ENCODE results near the gene ZFP36. TPM values are rescaled to one million over a fixed set of nuclear protein-coding genes. Genes with fewer than 3 reads are reported as not detected.

ZFP36 gene
- total RNA-seq, 3 donors from 2014 or later (not counting 1 experiment from before 2014, with no cell fraction given): 1,232 to 2,074 (median 1,769) TPM

GRCh38 chr19:39401549-39402345 is 4.9 kb upstream of the ZFP36 start:
- no peaks in the 10 kb centered on the region for H3K9me3 Mint-ChIP-seq
- TF ChIP-seq CTCF (IDR thresholded peaks at IDR 0.05): no peak
- 14% methylated on average over 25 of the region's 25 CpGs for WGBS (ENCODE audit: insufficient coverage)
- intact Hi-C loops (cut with micrococcal nuclease): loop anchor here (1.0 to 2.0 kb wide), 4 partner anchors 10 to 551 kb away; partner anchors contain the start of genes MED29, PAF1, PLEKHG2 and SUPT5H
- peak overlapping the region; percentile 96 to 97 for H3K27ac Mint-ChIP-seq
- H3K9me3 ChIP-seq (ENCODE audit: control insufficient read depth, insufficient read depth, low read length): no peaks in the 10 kb centered on the region
- peak overlapping the region; percentile 95 for H3K27ac ChIP-seq (ENCODE audit: low read length)
- no peaks in the 10 kb centered on the region for H3K27me3 Mint-ChIP-seq (ENCODE audit: low read depth in 2 of 2)
- H3K36me3 Mint-ChIP-seq: no peaks in the 10 kb centered on the region
- H3K4me3 ChIP-seq (ENCODE audit: low read length): no peak overlapping the region
- peak overlapping the region; percentile 94 for H3K4me3 Mint-ChIP-seq
- ATAC-seq (peak; percentile 46 to 70 (median 59)), DNase-seq (peak; percentile 83 to 96)
- H3K27me3 ChIP-seq (ENCODE audit: control insufficient read depth, insufficient read depth, low read length): no peaks in the 10 kb centered on the region
- H3K4me1 ChIP-seq (ENCODE audit: control insufficient read depth, insufficient read depth, low read length): peaks cover 94% of the 10 kb centered on the region
- H3K36me3 ChIP-seq (ENCODE audit: control insufficient read depth, insufficient read depth, low read length): peaks cover 8% of the 10 kb centered on the region
- H3K4me1 Mint-ChIP-seq: peaks cover 58 to 78% of the 10 kb centered on the region in 2 donors

GRCh38 chr19:39402346-39403300 is 4.0 kb upstream of the ZFP36 start:
- no peaks in the 10 kb centered on the region for H3K27me3 Mint-ChIP-seq (ENCODE audit: low read depth in 2 of 2)

More at GRCh38 chr19:39402346-39403300, 4.0 kb upstream of the ZFP36 start:
- peak overlapping the region; percentile 53 for H3K4me3 ChIP-seq (ENCODE audit: low read length)
- H3K4me1 ChIP-seq (ENCODE audit: control insufficient read depth, insufficient read depth, low read length): peaks cover 86% of the 10 kb centered on the region
- DNase-seq (peak; percentile 80 to 92), ATAC-seq (peak; percentile 5 to 33 (median 19))
- Mint-ChIP-seq H3K4me3 (peak overlapping the region; percentile 94), H3K27ac (peak overlapping the region; percentile 96 to 97), H3K9me3 (no peaks in the 10 kb centered on the region), H3K36me3 (no peaks in the 10 kb centered on the region), H3K4me1 (peaks cover 57 to 79% of the 10 kb centered on the region in 2 donors)
- H3K36me3 ChIP-seq (ENCODE audit: control insufficient read depth, insufficient read depth, low read length): peaks cover 4% of the 10 kb centered on the region
- intact Hi-C loops (cut with micrococcal nuclease): loop anchor here (1.0 to 2.0 kb wide), 3 partner anchors 11 to 552 kb away; partner anchors contain the start of genes MED29, PAF1 and SUPT5H
- no peak for TF ChIP-seq CTCF (IDR thresholded peaks at IDR 0.05)
- 1% methylated on average over 56 of the region's 59 CpGs for WGBS (ENCODE audit: insufficient coverage)
- H3K27ac ChIP-seq (ENCODE audit: low read length): peak overlapping the region; percentile 95
- no peaks in the 10 kb centered on the region for H3K9me3 ChIP-seq (ENCODE audit: control insufficient read depth, insufficient read depth, low read length)
- no peaks in the 10 kb centered on the region for H3K27me3 ChIP-seq (ENCODE audit: control insufficient read depth, insufficient read depth, low read length)
